Activated CD8-positive, alpha-beta memory T cell treated with anti-CD3 and anti-CD28 coated beads, Interleukin-2, amount 50 U/mL, for 1 hour (primary cell): Measurements from ENCODE around the gene CD93.

Experiments
- DNase-seq: peaks from one replicate; pipeline ENCODE4 v3.0.0-alpha.2; 2020; ENCODE audit errors: extremely low read depth

Gene CD93

GRCh38 chr20:23082846-23083552, 3.1 kb downstream of the CD93 start:
- no peak for DNase-seq

- no peak for DNase-seq
Observed at GRCh38 chr20:23081263-23081819, 4.8 kb downstream of the CD93 start.

- no peak for DNase-seq
Observed at GRCh38 chr20:23080521-23080920, 5.6 kb downstream of the CD93 start.

- DNase-seq, result no peak
Observed at GRCh38 chr20:23079926-23080325, 6.2 kb downstream of the CD93 start.

- DNase-seq, result no peak
Observed at GRCh38 chr20:23079016-23079351, 7.1 kb downstream of the CD93 start.

- DNase-seq, result no peak
Observed at GRCh38 chr20:23078351-23079015, 7.6 kb downstream of the CD93 start.

- no peak for DNase-seq
Observed at GRCh38 chr20:23077277-23077676, 8.8 kb downstream of the CD93 start.

- DNase-seq, result no peak
Observed at GRCh38 chr20:23074052-23074451, 12.1 kb downstream of the CD93 start.

- DNase-seq, result no peak
Observed at GRCh38 chr20:23072892-23073586, 13.1 kb downstream of the CD93 start.

GRCh38 chr20:23071996-23072395, 14.1 kb downstream of the CD93 start:
- no peak for DNase-seq

- DNase-seq, result no peak
Observed at GRCh38 chr20:23071398-23071797, 14.7 kb downstream of the CD93 start.

GRCh38 chr20:23069108-23069507, 17.0 kb downstream of the CD93 start:
- no peak for DNase-seq

- DNase-seq, result no peak
Observed at GRCh38 chr20:23068283-23068682, 17.8 kb downstream of the CD93 start.

- DNase-seq, result no peak
Observed at GRCh38 chr20:23066772-23067171, 19.4 kb downstream of the CD93 start.

GRCh38 chr20:23065266-23066201, 20.6 kb downstream of the CD93 start:
- DNase-seq, result no peak

GRCh38 chr20:23063581-23063980, 22.5 kb downstream of the CD93 start:
- no peak for DNase-seq

GRCh38 chr20:23063168-23063567, 23.0 kb downstream of the CD93 start:
- no peak for DNase-seq

GRCh38 chr20:23062632-23063031, 23.5 kb downstream of the CD93 start:
- no peak for DNase-seq

- no peak for DNase-seq
Observed at GRCh38 chr20:23061734-23062561, 24.2 kb downstream of the CD93 start.

- no peak for DNase-seq
Observed at GRCh38 chr20:23061262-23061661, 24.9 kb downstream of the CD93 start.

GRCh38 chr20:23060629-23061028, 25.5 kb downstream of the CD93 start:
- DNase-seq, result no peak
